DND-41 (cell line): ENCODE results near the gene CCDC40.
A peak's percentile ranks its signal among the peaks of the same experiment; 100 is the strongest.

Experiments used
- ATAC-seq: fragments of 200-7000 bp; cut with Tn5 transposase; 3 replicates; pipeline ENCODE4 v1.9.1; 2021; ENCODE audit warnings: low read depth; ENCODE audit not compliant: insufficient read depth
- DNase-seq: peaks from one replicate; pipeline ENCODE4 v3.0.0-alpha.2; 2020
- H2AFZ ChIP-seq: 2 replicates; pipeline ENCODE4 v1.6.0; 2012; ENCODE audit warnings: low read depth, low read length
- H3K27ac ChIP-seq: 2 replicates; pipeline ENCODE4 v1.5.1; 2012; ENCODE audit warnings: low read length, inconsistent platforms
- H3K27me3 ChIP-seq: fragments of 200-600 bp; sonication (generic); 2 replicates; pipeline ENCODE4 v1.6.0; 2012; ENCODE audit warnings: low read length, mild to moderate bottlenecking, inconsistent platforms; ENCODE audit not compliant: insufficient read depth, poor library complexity
- H3K36me3 ChIP-seq: 2 replicates; pipeline ENCODE4 v1.5.1; 2012; ENCODE audit warnings: low read length, inconsistent platforms; ENCODE audit not compliant: insufficient read depth
- H3K4me1 ChIP-seq: 2 replicates; pipeline ENCODE4 v1.5.1; 2012; ENCODE audit warnings: mild to moderate bottlenecking, low read length; ENCODE audit not compliant: insufficient read depth
- H3K4me2 ChIP-seq: 2 replicates; pipeline ENCODE4 v1.6.0; 2012; ENCODE audit warnings: mild to moderate bottlenecking, moderate library complexity, low read length, inconsistent platforms; ENCODE audit not compliant: insufficient read depth
- H3K4me3 ChIP-seq, 2 experiments: fragments of 200-600 bp in 1 of 2; shearing (Covaris generic) in 1 of 2; 2 replicates each; pipeline ENCODE4 v1.5.1; 2012 to 2016; ENCODE audit warnings: inconsistent platforms in 2 of 2, low read length in 2 of 2, mild to moderate bottlenecking in 2 of 2, low read depth in 1 of 2, moderate library complexity in 1 of 2
- H3K79me2 ChIP-seq: 2 replicates; pipeline ENCODE4 v1.6.0; 2012; ENCODE audit warnings: low read length, inconsistent platforms; ENCODE audit not compliant: insufficient read depth
- H3K9ac ChIP-seq: 2 replicates; pipeline ENCODE4 v1.6.0; 2012; ENCODE audit warnings: low read depth, mild to moderate bottlenecking, inconsistent platforms, low read length, moderate library complexity
- H3K9me3 ChIP-seq: 2 replicates; pipeline ENCODE4 v1.5.1; 2012; ENCODE audit warnings: low read length, moderate library complexity, mild to moderate bottlenecking, inconsistent platforms; ENCODE audit not compliant: insufficient read depth, severe bottlenecking
- H4K20me1 ChIP-seq: 2 replicates; pipeline ENCODE4 v1.6.0; 2012; ENCODE audit warnings: low read length; ENCODE audit not compliant: insufficient read depth
- CTCF ChIP-seq: IDR thresholded peaks from 2 replicates; pipeline ENCODE4 v1.5.1; 2012; ENCODE audit warnings: borderline replicate concordance, low read length, moderate library complexity, mild to moderate bottlenecking; ENCODE audit not compliant: poor library complexity, severe bottlenecking; ENCODE audit errors: extremely low read depth
- EZH2 ChIP-seq: IDR thresholded peaks from 3 replicates; pipeline ENCODE4 v1.6.1; 2012; ENCODE audit warnings: borderline replicate concordance, low read depth, mild to moderate bottlenecking, moderate library complexity, low read length, inconsistent platforms; ENCODE audit not compliant: severe bottlenecking

The CCDC40 gene

GRCh38 chr17:79990704-79991103 is 45.7 kb upstream of the CCDC40 start:
- H3K27ac ChIP-seq, result no peak overlapping the region
- no peaks in the 10 kb centered on the region for H3K36me3 ChIP-seq
- H3K4me2 ChIP-seq, result no peak overlapping the region
- TF ChIP-seq EZH2, result no peak
- H3K79me2 ChIP-seq, result no peaks in the 10 kb centered on the region
- no peaks in the 10 kb centered on the region for H3K9me3 ChIP-seq
- H3K4me1 ChIP-seq, result peaks cover 24% of the 10 kb centered on the region
- ATAC-seq (no peak), DNase-seq (no peak)
- H3K27me3 ChIP-seq, result no peaks in the 10 kb centered on the region
- H4K20me1 ChIP-seq, result no peaks in the 10 kb centered on the region; the same call in 1 of the 2 replicates
- H2AFZ ChIP-seq, result no peak overlapping the region
- H3K4me3 ChIP-seq, result no peak overlapping the region
- H3K9ac ChIP-seq, result no peak overlapping the region; the same call in 1 of the 2 replicates

- Histone ChIP-seq H3K36me3 (no peaks in the 10 kb centered on the region), H3K9ac (peak overlapping the region; percentile 48), H2AFZ (0 out of 2 replicates have a peak overlapping the region, but pooled peaks have one; percentile 27), H3K27ac (peak overlapping the region; percentile 58; the same call in 1 of the 2 replicates), H3K9me3 (no peaks in the 10 kb centered on the region), H3K79me2 (no peaks in the 10 kb centered on the region), H4K20me1 (no peaks in the 10 kb centered on the region; the same call in 1 of the 2 replicates), H3K4me2 (peak overlapping the region; percentile 64), H3K27me3 (no peaks in the 10 kb centered on the region), H3K4me1 (peaks cover 28% of the 10 kb centered on the region), H3K4me3 (peak overlapping the region in 1 of 2 experiments; percentile 42; a peak in 1 of 4 replicates)
- ATAC-seq (peak; percentile 83), DNase-seq (peak; percentile 93)
- peak; percentile 76 for TF ChIP-seq CTCF
- no peak for TF ChIP-seq EZH2
Measured at GRCh38 chr17:79991140-79991923, 45.1 kb upstream of the CCDC40 start.

GRCh38 chr17:79991924-79992648 is 44.4 kb upstream of the CCDC40 start:
- ATAC-seq (peak; percentile 23), DNase-seq (peak; percentile 69)
- H3K36me3 ChIP-seq, result no peaks in the 10 kb centered on the region
- peak overlapping the region; percentile 48 for H3K9ac ChIP-seq
- no peaks in the 10 kb centered on the region; the same call in 1 of the 2 replicates for H4K20me1 ChIP-seq
- H3K27me3 ChIP-seq, result no peaks in the 10 kb centered on the region
- peak overlapping the region; percentile 72; the same call in 1 of the 2 replicates for H2AFZ ChIP-seq
- H3K4me1 ChIP-seq, result peaks cover 36% of the 10 kb centered on the region
- no peak for TF ChIP-seq CTCF
- TF ChIP-seq EZH2, result no peak
- H3K4me2 ChIP-seq, result peak overlapping the region; percentile 64
- H3K4me3 ChIP-seq, result peak overlapping the region in 1 of 2 experiments; percentile 42; a peak in 1 of 4 replicates
- H3K27ac ChIP-seq, result peak overlapping the region; percentile 43
- no peaks in the 10 kb centered on the region for H3K9me3 ChIP-seq
- no peaks in the 10 kb centered on the region for H3K79me2 ChIP-seq
